RWPE1 (cell line): ENCODE measurements around the gene ARSB.
A peak's percentile ranks its signal among the peaks of the same experiment; 100 is the strongest.

Experiments
- CTCF ChIA-PET: fragments of 350-600 bp; sonication (Branson Sonifier 250); formaldehyde crosslinking; extraction: SDS; loops from one replicate; lab custom pipeline; 2021; lab: Yijun Ruan, JAX
- POLR2A ChIA-PET: fragments of 400-600 bp; formaldehyde crosslinking; extraction: SDS; loops from one replicate; lab custom pipeline; 2020; ENCODE audit warnings: antibody characterized with exemption; ENCODE audit not compliant: low non-redundant PET; lab: Yijun Ruan, JAX
- DNase-seq: peaks from one replicate; pipeline ENCODE4 v3.0.0; 2012; ENCODE audit warnings: low spot score
- H3K27ac ChIP-seq: fragments of 450-650 bp; 2 replicates; pipeline ENCODE4 v1.5.1; 2017
- TF ChIP-seq, protein P1 (sequence below): fragments of 450-650 bp; conservative IDR thresholded peaks from 2 replicates; pipeline ENCODE4 v1.5.1; 2017; ENCODE audit warnings: low read depth, mild to moderate bottlenecking

The ARSB gene

DNA sequence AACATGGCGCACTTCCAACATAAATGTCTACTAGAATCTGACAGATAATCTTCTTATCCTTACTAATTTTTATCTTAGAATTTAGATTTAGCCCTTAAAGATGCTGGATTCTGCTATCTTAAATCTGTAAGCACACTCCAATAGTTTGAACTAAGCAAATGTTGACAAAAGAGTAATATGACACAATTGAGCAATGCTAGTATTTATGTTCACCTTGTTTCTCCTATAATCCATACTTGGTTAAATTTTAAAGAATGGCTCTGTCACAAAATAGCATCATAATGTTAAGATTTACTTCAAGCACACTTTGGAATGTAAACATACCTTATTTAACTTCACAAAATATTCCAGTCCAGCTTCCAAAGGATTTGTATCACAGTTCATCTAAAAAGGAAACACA, 38.8 kb upstream of the ARSB start:
- TF ChIP-seq, protein P1, sequence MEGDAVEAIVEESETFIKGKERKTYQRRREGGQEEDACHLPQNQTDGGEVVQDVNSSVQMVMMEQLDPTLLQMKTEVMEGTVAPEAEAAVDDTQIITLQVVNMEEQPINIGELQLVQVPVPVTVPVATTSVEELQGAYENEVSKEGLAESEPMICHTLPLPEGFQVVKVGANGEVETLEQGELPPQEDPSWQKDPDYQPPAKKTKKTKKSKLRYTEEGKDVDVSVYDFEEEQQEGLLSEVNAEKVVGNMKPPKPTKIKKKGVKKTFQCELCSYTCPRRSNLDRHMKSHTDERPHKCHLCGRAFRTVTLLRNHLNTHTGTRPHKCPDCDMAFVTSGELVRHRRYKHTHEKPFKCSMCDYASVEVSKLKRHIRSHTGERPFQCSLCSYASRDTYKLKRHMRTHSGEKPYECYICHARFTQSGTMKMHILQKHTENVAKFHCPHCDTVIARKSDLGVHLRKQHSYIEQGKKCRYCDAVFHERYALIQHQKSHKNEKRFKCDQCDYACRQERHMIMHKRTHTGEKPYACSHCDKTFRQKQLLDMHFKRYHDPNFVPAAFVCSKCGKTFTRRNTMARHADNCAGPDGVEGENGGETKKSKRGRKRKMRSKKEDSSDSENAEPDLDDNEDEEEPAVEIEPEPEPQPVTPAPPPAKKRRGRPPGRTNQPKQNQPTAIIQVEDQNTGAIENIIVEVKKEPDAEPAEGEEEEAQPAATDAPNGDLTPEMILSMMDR: no peak
- ChIA-PET CTCF (interaction anchor here (0.6 to 6.7 kb wide), 23 partner anchors 8 to 1280 kb away, joined by 3 to 115 read pairs (median 5); no protein-coding TSS in a partner anchor), POLR2A (no interaction called here)
- DNase-seq: no peak
- H3K27ac ChIP-seq: no peak overlapping the region

DNA sequence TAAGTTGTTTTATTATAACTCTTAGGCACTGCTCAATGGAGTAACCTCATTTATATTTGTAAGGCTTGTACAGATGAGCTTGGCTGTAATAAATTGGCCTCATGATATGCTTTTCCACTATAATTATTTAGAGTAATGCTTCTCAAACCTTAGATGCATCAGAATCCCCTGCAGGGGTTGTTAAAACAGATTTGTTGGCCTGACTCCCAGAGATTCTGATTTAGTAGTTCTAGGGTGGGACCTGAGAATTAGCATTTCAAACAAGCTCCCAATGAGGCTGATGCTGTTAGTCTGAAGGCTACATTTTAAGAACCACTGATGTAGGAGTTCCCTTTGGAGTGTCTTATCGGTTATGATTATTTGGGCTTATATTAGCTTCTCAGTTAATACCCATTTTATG, 38.2 kb upstream of the ARSB start:
- TF ChIP-seq, protein P1: no peak
- no peak overlapping the region for H3K27ac ChIP-seq
- DNase-seq: no peak
- ChIA-PET POLR2A (no interaction called here), CTCF (interaction anchor here (0.6 to 6.7 kb wide), 4 partner anchors 106 to 1030 kb away, joined by 3 to 115 read pairs (median 5); no protein-coding TSS in a partner anchor)

DNA sequence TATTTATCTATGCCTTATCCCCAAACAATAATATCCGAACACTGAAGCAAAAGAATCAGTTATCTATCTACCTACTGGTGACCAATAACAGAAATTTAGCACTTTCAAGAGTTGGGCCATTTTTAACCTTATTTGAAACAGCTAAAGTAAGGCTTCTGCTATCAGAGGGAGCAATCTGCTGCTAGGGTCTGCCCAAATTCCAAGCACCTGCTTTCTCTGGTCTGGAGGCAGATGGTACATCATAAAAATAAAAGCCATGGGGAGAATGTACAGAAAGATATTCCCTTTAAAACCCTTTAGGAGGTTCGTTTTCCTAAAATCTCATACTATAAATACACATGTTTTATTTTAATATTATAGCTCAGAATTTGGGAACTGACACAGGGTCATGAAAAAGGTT, 37.7 kb upstream of the ARSB start:
- no peak overlapping the region for H3K27ac ChIP-seq
- DNase-seq: no peak
- TF ChIP-seq, protein P1: no peak
- ChIA-PET CTCF (interaction anchor here (0.6 to 6.7 kb wide), 5 partner anchors 12 to 1060 kb away, joined by 3 to 115 read pairs (median 8); no protein-coding TSS in a partner anchor), POLR2A (no interaction called here)

DNA sequence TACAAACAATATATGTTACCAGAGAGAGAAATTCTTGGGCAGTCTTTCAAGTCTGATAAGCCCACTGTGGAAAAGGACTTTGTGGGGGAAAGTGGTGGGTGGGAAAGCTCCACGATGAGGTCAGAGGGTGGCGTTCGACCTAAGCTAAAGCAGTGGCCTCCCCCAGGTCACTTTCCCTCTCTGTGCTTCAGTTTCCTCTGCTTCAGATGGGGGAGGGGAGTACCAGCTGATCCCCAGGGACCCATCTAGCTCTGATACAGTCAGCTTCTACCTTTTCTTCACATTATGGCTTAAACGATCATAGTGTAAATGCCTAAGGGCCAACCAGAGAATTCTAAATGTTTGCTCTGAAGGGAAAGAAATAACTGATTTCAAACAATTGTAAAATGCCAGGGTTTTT, 36.6 kb upstream of the ARSB start:
- H3K27ac ChIP-seq: no peak overlapping the region
- ChIA-PET CTCF (interaction anchor here (0.5 to 6.7 kb wide), 21 partner anchors 10 to 1075 kb away, joined by 3 to 115 read pairs (median 5); no protein-coding TSS in a partner anchor), POLR2A (no interaction called here)
- DNase-seq: no peak
- TF ChIP-seq, protein P1: no peak

DNA sequence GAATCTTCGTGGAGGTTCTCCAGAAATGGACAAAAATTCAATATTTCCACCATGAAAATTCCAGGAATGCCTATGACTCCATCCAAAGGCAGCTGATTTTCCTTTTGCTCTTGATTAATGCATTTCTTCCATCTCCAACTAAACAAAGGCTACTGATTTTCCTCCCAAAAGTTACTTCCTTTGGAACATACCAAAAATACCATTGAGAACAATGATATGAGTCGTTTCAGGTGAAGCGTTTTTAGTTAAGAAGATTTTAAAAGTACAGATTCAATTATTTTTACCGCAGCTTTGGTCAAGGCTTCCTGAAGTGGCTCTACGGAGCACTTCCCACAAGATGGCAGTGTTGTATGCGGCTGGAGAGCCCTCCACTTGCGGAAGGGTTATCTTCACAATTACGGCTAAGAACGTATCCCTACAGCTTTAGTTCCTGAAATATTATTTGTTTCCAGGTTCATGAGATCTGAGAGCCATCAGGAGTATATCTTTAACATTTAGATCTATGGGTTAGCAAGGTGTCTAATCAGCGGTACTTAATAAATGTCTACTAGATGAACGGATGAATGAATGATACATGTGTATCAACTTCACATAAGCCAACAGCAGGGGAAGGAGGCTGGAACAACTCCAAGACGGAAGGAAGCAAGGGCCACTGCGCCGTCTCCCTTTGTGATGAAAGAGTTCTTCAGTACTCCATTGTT, 35.9 kb upstream of the ARSB start:
- ChIA-PET CTCF (interaction anchor here (0.5 to 6.7 kb wide), 38 partner anchors 10 to 1309 kb away, joined by 3 to 115 read pairs (median 3); partner anchors contain the start of gene ARSB), POLR2A (no interaction called here)
- peak; percentile 60 for DNase-seq
- no peak overlapping the region for H3K27ac ChIP-seq
- TF ChIP-seq, protein P1: peak; percentile 95

DNA sequence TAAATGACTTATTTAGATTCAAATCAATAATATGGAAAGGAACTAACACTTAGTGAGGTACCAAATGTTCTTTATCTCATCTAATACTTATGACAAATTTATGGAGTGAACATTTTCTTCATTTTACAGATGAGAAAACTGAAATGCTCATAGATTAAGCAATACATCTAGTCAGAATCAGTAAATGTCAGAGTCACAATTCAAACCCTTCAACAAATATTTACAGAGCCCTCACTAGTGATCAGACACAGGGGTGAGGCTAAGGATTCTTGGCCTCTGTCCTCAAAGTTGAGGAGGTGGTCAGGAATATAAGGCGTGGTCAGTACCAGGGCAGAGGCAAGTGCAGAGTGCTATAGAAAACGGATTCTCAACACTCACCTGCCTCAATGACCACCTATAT, 29.5 kb upstream of the ARSB start:
- CTCF ChIA-PET: no interaction called here
- TF ChIP-seq, protein P1: no peak
- H3K27ac ChIP-seq: no peak overlapping the region
- POLR2A ChIA-PET: no interaction called here
- no peak for DNase-seq
